Fibroblast of skin of scalp (primary cell): ENCODE measurements around the gene KLK15.
"Not testable (repeated sequence)": the region's sequence is repeated elsewhere in the genome, so short reads cannot be mapped to it uniquely, and the experiment has no call there.

Experiments used
- DNase-seq: peaks from one replicate; pipeline ENCODE4 v3.0.0-alpha.2; 2013

KLK15 gene

DNA sequence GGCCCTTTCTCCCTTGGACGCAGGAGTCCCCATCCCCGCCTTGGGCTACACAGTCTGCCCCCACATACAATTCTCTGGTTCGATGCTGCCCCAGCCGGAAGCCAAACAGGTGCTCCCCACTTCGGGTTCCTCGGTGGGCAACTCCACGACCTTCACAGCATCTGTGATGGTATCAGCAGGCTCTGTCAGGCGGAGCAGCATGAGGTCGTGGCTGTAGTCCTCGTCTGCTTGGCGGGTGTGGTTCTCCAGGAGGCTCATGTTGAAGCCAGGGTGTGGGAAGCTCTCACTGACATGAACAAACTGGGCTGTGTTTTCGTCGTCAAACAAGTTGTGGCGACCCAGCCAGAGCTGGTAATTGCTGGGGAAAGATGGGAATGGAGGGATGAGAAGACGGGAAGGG, 13.3 kb downstream of the KLK15 start:
- DNase-seq, result no peak

DNA sequence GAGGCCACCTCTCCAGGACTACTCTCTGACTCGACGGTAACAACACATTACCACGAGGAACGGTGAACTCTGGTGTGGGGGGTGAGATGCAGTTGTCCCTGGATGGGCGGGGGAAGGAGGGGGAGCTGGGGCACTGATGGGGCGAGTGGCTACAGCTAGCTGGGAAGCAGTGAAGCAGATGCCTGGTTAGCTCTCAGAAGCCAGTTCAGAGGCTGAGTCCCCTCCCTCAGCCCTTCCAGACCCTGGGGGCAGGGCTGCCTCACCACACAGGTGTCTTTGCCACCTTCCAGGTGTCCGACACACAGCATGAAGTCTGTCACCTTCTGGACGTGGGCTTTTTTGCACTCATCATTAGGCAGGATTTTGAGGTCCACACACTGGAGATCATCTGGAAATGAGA, 13.7 kb downstream of the KLK15 start:
- no peak for DNase-seq

DNA sequence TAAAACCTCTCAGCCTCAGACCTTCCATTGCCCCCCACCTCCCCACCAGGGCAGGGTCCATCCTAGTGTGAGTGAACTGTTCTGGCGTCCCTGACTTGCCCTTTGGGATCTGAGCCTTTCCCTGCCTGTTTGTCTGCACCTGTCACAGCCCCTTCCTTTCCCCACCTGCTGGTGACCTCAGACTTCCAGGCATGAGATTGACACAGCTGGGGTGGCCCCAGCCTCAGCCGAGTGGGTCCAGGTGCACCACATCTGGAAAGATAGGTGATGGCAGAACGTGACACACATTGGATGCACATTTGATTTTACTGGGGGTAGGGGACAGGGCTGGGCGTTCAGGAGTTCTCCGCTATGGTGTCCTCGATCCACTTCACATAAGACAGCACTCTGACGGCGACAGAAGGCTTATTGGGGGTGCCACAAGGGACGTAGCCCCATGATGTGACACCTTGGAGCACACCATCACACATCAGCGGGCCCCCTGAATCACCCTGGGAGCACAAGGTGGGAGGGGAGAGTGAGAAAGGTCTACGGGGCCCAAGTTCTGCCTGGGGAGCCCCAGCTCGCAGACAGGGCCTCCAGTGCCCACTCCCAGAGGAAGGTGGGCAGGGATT, 14.4 kb downstream of the KLK15 start:
- no peak for DNase-seq

DNA sequence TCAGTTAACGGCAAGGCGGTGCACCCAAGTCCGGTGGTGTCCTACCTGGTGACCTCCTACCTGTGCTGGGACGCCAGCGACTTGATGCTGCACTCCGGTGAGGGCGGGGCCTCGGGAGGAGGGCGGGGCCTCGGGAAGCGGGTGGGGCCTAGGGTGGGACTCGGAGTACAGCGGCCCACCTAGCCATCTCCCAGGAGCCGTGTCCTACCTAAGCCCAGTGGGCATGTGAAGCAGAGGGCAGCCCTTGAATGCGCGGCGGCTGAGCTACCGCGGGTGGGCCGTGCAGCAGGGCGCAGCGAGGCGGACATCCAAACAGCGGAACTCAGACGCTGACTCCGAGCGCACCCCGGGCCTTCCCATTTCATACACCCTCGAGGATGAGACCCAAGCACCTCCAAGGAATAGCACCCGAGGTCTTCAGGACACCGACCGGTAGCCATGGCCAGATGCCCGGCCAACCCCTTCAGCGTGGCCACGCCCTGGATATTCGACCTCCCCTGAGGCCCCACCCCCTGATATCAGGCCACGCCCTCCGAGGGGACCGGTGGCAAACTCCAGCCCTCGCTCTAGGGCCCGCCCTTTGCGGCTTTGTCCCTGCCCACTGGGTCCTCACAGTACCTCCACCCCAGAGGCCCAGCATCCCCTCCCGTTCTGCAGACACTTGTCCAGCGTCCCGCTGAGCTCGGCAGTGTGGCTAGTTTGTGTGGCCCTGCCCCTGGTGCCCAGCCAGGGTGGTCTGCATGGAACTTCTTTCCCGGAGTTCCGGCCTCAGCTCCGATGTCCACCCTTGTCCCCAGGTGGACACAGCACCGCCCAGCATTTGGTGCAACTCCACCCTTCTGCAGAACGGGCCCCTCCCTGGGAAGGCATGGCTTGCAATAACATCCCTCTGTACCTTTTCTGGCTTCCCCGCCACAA, 15.2 kb downstream of the KLK15 start:
- no peak for DNase-seq

DNA sequence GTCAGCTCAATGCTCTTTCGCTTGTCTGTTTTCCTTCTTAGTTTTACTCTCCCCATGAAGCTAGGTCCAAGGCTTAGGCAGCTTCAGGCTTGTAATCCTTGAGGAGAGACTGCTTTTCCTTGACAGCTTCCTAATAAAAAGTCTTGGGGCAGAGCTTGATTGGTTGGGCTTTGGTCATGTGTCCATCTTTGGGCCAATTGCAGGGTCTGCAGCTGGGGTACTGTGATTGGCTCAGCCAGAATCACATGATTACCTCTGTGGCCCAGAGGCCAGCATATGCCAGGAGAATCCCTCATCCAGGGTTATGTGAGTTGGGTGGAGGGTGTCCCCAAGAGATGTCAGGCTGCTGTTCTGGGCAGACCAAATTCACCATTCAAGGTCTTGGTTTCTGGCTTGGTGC, 17.9 kb downstream of the KLK15 start:
- DNase-seq, result no peak

DNA sequence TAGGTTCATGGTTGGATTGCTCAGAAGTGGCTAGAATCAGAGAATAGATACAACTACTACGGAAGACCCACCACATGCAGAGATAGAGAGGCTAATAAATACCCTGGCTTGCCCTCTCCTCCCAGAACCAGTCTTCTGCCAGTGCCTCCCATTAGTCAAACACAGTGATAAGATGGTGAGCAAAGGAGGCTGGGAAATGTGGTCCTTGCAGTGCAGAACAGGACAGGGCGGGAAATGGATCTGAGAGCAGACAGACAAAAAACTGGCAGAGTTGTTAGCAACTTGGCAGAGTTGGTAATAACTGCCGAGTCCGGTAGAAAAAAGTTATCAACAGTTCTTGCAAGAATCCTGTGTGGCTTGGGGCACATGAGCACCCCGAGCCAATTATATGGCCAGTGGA, 18.5 kb downstream of the KLK15 start:
- no peak for DNase-seq

DNA sequence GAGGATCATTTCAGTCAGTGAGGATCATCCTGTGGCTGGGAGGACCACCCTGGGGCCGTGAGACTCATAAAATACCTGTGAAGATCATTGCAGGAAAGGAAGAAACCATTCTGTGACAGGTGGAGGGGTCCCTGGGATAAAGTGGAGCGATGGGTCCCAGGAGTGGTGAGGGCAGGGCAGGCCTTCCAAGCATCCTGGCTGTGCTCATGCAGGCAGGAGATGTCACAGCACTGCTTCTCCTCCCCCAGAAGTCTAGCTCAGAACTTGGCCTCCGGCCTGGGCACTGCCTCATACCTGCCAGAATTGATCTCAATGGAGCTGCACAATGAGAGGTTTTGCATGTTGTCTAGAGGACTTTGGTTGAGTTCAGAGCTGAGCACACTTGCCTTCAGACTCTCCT, 20.9 kb downstream of the KLK15 start:
- no peak for DNase-seq

DNA sequence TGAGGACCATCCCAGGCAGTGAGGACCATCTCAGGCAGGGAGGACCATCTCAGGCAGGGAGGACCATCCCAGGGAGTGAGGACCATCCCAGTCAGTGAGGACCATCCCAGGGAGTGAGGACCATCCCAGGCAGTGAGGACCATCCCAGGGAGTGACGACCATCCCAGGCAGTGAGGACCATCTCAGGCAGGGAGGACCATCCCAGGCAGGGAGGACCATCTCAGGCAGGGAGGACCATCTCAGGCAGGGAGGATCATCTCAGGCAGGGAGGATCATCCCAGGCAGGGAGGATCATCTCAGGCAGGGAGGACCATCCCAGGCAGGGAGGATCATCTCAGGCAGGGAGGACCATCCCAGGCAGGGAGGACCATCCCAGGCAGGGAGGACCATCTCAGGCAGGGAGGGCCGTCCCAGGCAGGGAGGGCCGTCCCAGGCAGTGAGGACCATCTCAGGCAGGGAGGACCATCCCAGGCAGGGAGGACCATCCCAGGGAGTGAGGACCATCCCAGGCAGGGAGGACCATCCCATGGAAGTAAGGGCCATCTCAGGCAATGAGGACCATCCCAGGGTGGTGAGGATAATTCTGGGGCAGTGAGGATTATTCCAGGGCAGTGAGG, 21.6 kb downstream of the KLK15 start:
- not testable (repeated sequence) for DNase-seq

DNA sequence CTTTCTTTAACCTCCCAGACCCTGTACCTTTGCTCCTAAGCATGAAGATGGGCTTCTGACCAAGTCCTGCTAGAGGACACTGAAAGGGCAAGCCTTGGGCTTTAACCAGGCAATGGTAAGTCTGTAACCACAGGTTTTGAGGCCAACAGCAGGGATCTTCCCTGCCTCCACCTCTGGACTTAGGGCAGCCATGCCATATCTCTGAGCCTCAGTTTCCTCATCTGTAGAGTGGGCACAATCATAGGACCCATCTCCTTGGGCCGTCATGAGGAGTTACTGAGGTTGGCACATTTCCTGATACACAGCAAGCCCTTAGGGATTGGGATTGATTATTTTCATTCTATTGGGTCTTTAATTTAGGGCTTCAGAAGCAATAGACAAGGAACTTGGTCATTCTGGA, 24.5 kb downstream of the KLK15 start:
- no peak for DNase-seq

DNA sequence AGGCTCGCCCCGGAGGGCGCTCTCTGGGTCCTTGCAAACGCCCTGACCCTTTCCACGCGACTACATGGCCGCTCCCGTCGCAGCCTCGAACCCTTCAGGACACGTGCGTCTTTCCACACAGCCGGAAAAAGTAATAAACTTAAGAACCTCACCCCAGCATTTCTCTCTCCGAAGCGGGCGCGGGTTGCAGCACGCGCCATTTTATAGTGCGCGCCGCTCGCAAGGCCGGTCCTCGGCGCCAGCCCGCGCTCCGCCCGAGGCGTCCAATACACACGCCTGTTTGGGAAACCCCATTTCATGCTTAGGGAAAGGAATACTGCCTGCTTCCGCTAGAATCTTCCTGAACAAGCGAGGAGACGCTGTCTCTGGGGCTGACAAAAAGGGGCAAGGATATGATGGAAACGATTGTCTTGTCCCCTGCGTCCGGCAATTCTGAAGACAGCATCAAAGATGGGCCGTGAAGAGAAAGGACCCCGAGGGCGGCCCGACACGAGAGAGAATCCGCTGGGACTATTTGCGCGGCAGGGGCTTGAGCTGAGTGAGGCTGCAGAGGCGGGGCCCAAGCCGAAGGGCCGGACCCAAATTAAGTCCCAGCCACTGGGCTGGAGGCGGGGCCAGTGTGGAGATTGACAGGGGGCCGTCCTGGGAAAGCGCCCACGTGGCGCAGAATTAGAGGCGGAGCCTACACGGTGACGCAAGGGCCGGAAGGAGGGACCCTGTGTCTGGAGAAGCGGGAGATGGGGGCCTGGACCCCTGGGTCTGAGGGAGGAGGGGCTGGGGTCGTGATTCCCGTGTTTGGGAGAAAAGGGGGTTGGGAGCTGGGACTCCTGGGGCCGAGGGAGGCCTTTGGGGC, 28.7 kb downstream of the KLK15 start:
- DNase-seq, result peak; percentile 100

DNA sequence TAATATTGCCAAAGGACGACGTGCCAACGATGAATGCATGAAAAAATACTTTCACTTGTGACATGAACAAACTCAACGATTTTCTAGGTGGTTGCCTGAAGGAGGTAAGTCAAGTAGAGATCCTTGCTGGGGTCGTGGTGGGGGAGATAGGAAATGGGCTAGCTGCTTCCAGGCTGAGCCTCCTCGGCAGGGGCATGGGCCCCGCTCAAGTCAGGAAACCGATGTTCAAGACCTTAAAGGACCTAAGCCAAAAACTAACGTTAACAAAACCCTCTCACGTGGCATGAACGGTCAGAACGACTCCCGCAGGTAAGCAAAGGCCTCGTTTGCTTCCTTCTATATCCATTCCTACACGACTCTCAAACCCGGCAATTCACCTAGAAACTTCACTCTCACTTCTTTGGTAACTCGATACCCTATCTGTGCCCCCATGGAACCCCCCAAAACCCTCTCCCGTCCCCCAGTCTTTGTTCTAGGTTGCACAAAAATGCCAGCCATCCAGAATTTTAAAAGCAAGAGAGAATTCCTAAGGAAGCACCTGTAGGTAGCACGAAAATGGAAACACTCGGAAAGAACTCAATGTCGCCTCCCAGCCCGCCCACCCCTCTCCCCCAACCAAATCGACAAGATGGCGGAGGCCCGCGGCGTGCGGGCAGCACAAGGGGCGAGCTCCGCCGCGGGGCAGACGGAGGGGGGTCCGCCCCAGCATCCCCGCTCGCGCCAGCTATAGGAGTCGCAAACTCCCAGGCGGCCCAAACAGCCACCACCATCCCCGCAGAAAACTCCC, 29.5 kb downstream of the KLK15 start:
- DNase-seq, result no peak

DNA sequence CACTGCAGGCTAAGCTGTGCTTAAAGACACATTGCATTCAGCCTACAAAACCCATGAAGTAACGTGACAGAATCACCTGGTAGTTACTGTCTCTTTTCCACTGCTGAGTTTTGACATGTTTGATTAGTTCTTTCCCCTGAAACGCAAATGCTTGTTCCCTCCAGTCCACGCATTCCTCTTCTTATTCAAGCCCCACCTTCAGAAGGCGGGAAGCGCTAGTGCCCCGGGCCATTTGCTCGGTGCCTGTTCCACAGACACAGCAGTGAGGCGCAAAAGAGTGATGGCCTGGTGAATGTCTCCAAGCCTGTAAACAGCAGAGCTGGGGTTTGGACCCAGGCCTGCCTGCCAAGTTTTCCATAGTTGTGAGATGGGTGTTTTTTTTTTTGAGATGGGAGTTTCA, 32.3 kb downstream of the KLK15 start:
- no peak for DNase-seq

DNA sequence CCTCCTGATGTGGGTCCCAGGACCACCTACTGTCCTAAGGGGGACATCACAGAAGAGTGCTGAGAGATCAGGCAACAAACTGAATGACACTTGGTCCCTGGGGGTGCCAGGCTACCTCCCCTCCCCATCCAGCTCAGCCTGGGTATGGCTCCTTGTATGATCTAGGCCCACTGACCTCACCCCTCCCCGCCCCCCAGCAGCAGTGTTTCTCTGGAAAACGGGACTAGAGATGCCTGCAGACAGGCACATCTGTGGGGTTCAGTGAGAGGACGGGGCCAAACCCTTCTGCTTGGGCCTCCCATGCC, 33.9 kb downstream of the KLK15 start:
- no peak for DNase-seq

DNA sequence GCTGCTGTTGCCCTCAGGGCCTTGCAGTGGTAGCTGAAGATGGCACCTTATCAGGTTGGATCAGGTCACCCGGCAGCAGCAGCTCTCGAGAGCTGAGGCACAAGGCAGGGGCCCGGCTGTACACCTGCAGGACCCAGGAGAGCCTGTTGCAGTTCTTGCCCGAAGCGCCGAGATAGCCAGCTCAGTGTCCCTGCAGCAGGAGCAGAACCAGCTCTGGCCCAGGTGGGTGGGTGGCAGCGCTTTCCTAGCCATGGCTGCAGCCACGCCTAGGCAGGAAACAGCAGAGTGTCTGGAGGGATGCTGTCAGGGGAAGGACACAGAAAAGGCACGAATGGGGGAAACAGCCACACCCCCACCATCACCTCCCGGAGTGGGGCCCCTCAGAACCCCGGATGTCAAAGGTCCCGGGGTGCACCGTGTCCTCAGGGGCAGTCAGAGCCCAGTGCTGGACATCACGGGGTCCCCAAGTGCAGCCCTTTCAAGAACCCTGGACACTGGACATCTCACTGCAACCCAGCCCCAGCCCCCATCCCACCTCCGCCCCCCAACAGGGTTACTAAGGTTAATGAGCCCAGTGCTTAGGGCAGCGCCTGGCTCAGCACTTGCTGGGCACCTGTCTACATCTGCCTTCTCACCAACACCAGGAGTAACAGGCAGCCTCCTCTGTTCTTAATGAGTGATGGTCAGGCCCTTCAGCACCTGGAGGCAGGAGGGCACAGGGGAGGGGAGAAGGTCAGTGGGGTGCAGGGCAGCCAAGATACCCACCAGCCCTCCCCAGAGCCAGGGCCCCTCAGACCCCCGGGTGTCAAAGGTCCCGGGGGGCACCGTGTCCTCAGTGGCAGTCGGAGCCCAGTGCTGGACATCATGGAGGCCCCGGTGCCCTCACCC, 34.5 kb downstream of the KLK15 start:
- DNase-seq, result no peak

DNA sequence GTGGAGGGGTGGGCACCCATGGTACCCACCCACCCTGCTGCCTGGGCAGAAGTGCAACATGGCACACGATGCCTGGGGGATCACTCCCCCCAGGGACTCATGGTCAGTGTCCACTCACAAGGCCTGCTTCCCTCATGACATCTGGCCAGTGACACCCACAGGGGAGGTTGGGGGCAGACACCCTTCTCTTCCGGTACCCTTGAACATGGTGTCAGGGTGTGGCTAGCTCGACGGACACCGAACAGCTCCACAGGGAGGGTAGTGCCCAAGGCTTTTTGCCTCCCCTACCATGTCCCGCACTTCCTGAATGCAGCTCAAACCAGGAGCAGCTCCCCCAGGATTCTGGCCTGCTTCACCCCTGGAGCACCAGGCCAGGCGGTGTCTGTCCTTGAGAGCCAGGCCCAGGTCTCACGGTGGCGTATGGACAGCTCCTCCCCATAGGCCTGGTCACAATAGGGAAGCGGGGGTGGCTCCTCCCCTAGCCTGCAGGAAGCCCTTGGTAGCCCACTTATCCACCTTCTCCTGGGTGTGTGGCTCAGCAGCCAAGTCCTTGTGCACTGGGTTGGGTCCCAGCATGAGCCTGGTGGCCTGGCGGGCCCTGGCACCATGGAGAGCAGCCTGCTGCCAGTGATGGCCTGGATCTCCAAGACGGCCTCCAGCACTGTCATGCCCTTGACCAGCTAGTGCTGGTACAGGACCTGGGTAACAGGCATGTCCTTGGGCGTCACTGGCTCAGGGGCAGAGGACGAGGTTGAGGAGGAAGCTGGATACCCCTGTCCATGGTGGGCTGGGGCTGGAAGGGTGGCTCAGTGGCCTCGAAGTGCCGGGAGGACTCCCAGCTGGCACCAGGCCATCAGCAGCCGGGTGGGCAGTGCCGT, 35.4 kb downstream of the KLK15 start:
- no peak for DNase-seq

DNA sequence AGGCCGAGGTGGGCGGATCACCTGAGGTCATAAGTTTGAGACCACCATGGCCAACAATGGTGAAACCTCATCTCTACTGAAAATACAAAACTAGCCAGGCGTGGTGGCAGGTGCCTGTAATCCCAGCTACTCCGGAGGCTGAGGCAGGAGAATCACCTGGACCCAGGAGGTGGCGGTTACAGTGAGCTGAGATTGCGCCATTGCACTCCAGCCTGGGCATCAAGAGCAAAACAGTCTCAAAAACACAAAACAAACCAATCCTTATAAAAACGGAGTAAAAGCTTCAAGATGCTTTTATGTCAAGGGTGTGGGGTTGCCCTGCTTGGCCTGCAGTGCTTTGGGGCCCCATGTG, 36.0 kb downstream of the KLK15 start:
- no peak for DNase-seq

DNA sequence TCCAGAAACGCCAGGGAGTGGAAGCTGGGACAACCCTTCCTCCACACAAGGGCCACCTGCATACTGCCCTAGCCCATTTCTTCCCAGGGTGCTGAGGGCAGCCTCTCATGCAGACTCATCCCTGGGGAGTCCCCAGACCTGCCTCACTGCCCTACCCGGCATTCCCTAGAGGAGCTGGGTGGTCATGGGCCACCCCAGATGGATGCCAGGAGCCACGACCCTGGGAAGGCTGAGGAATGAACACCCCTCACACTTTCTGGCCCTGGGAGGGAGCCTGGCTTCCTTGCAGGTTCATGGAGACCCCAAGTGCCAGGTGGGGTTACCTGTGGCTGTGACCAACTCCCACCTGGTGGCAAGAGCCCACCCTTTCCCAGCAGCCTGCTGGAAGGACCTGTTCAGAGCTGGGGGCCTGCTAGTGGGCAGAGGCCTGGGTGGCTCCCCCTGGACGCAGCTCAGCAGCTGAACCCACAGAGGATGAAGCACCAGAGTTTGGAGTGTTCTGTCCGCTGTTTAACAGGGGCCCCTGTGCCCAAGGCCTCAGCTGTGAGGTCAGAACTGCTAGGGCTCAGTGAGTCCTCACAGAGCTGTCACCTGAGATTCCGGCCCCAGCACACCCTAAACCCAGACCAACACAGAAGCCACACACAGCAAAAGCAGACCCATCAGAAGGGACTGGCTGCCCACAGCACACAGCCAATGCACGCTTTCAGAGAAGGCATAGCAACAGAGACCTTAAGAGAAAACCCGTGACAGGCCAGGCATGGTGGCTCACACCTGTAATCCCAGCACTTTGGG, 36.5 kb downstream of the KLK15 start:
- no peak for DNase-seq

DNA sequence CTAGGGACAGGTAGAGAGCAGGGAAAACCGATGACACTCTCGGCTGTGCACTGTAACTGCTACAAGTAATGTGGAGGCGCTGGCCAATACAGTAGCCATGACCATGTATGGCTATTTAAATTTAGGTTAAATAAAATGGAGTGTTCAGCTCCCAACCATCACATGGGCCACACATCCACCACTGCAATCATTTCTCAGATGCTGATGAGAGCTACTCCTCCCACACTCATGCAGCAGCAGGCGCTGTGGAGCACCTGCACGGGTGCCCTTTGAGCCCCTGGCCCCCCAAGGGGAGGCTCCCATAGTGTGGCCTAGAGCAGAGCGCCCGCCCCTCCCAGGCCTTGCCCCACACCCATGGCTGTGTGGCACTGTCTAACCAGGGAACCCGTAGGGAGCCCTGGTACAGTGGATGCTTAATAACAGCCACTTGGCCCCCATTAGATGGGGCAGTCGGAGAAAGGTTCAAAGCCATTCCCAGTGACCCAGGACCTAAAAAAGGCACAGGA, 37.2 kb downstream of the KLK15 start:
- no peak for DNase-seq

DNA sequence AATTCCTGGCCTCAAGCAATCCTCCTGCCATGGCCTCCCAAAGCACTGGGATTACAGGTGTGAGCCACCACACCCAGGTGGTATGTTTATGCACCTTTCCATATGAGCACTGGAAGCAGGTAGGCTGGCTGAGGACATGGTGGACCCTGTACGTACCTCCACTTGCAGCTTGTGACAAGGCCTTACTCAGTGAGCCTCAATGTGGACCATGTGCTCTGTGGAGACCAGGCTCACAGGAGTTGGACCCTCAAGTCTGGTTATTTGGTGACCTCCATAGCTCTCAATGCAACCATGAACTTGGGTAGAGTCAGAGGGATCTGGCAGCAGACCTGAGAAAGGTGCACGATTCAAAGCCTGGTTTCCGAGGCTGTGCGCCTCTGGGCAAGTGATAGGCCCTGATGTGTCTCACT, 37.7 kb downstream of the KLK15 start:
- DNase-seq, result no peak
